Stimulated activated CD4-positive, alpha-beta T cell treated with anti-CD3 and anti-CD28 coated beads, Interleukin-4, amount 100 ng/mL, for 1 hour (primary cell): Measurements from ENCODE around the gene PRSS2.
"Not testable (repeated sequence)": the region's sequence is repeated elsewhere in the genome, so short reads cannot be mapped to it uniquely, and the experiment has no call there.

ENCODE experiments used
- DNase-seq: peaks from one replicate; pipeline ENCODE4 v3.0.0-alpha.2; 2020

PRSS2 gene

DNA sequence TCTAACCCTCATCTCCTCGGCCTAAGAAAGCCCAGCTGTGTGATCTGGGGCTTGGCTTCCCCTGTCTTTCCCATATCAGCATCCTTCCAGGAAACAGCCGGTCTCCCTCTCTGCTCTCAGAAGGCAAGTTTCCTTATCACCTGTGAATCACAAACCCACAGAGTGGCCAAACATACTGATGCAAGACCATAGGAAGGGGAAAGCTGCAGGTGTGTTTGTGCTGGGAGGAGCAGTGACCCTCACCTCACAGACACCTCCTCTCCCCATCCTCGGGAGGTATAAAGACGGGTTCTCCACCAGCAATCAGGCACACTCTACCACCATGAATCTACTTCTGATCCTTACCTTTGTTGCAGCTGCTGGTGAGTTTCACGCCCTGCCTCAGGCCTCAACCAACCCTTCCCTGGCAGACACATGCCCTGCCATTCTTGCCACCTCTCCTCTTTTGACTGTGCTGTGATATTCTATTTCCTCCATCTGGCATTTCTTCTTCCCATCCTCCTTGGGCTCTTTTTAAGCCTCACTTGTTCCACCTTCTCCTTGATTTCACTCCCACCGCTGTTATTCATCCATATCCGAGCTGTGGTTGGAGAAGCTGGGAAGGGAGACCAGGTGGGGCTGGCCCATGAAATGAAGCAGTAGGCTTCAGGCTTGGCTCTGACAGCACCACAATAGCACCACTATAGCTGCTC, at the start of gene PRSS2:
Gene PRSS2, plus strand, starts transcription at position 310 of the 692 bp plus-strand sequence. Its CDS starts 13 bp downstream, at position 323.
- no peak for DNase-seq

- no peak for DNase-seq
These were observed 49.8 kb upstream of the PRSS2 start for GRCh38 chr7:142720986-142721385.

GRCh38 chr7:142722248-142722794, 48.4 kb upstream of the PRSS2 start:
- no peak for DNase-seq

DNA sequence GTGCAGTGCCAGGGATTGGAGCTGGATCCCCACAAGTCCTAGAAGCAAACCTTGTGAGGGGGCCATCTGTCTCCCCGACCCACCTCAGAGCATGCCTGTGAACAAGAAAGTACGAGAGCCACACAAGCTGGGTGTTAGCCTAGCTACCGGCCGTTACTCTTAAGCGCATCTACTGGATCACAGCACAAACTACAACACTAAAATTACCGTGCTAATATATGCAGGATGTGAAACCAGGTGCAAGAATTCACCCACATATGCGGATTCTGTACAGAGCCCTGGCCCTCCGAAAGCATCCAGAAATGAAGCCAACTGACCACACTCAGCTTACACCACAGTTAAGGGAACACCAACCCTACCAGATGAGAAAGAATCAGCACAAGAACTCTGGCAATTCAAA, 37.5 kb upstream of the PRSS2 start:
- no peak for DNase-seq

DNA sequence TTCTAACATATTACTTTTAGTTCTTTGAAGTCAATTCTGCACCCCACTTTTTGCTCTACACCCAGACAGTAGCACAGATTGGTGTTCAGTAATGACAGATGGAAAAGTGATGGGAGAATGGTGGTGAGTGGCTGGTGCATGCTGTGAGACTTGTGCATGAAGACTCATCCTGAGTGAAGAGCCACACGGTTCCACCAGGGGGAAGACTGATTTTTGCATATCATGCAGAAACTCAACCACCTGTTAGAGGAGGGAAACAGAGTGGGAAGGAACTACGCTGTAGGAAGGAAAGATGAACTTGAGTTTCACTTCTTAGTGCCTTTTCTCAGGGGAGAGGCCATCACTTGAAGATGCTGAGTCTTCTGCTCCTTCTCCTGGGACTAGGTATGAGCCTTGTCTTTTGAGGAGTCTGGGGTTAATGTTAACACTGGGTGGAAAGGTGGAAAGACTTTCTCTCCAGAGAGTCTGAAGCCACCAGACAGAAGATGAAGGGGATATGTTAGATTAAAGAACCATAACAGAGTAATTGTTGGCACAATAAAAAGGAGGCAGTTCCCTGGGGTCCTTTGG, 30.8 kb upstream of the PRSS2 start:
- DNase-seq = no peak

GRCh38 chr7:142740786-142741185, 30.0 kb upstream of the PRSS2 start:
- no peak for DNase-seq

GRCh38 chr7:142741932-142742331, 28.8 kb upstream of the PRSS2 start:
- DNase-seq = not testable (repeated sequence)

DNA sequence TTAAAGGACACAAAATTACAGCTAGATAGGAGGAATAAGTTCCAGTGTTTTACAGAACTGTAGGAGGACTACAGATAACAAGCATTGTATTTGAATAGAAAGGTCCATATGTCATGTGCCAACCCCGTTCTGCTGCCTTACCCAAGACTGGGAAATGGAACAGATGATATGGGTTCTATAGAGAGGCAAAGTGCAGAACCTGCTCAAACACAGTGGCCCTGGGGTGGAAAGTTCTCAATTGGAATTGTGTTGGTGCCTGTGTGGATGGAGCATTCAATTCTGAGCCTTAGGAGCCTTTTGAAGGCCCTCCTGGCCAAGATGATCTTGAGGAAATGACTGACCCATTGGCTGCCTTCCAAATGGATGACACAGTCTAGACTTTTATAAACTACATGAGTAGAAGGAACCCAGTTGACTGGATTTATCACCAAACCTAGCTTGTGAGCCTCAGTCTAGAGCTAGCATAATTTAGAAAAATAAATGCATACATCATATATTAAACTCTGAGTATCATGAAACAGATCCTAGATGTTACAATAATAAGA, 25.6 kb upstream of the PRSS2 start:
- DNase-seq = no peak

GRCh38 chr7:142745745-142746144, 25.0 kb upstream of the PRSS2 start:
- DNase-seq = no peak

DNA sequence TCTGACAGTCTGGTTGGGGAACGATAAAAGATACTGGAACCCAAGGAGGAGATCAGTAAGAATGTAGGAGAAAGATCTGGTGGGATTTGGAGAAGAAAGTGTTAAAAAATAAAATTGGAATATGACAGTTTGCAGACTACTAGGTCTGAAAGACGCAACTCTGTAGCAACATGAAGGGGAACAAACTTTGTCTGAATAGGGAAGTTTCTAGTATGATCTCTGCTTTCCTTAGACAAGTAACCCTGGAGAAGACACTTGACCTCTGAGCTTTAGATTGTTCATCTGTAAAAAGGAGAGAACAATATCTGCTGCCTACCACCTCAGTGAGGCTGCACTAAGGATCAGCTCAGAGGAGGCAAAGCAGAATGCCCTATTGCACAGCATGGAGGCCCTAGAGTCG, 24.5 kb upstream of the PRSS2 start:
- no peak for DNase-seq

DNA sequence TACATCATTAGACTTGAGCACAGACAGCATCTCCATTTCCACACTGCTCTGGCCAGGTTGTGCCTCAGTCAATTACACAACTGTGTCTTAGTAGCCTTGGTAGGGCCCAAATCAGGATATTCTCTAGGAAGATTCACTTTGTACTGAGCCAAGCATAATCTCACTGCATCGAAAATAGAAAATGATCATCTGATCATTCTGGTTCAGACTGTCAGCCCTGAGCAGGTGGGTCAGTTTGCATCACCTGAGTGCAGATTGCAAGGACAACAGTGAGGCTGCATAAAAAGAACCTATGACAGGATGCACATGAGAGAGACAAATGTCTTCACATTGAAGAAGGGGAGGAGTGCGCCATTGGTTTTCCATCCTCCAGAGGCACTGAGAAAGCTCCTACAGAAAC, 22.4 kb upstream of the PRSS2 start:
- DNase-seq = not testable (repeated sequence)

DNA sequence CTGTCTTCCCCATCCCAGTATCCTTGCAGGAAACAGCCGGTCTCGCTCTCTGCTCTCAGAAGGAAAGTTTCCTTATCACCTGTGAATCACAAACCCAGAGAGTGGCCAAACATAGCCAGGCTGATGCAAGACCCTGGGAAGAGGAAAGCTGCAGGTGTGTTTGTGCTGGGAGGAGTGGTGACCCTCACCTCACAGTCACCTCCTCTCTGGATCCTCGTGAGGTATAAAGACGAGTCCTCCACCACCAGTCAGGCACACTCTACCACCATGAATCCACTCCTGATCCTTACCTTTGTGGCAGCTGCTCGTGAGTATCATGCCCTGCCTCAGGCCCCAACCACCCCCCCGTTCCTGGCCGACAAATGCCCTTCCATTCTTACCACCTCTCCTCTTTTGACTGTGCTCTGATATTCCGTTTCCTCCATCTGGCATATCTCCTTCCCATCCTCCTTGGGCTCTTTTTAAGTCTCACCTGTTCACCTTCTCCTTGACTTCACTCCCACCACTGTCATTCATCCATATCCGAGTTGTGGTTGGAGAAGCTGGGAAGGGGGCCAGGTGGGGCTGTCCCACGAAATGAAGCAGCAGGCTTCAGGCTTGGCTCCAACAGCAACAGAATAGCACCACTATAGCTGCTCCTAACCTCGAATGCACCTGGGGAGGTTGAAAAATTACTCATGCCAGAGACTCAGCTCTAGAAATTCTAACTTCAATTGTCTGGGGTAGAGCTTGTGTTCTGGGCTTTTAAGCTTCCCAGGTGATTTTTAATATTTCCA, 21.4 kb upstream of the PRSS2 start, which contains the start of gene PRSS1:
Gene PRSS1, plus strand, starts transcription at position 255 of the 776 bp plus-strand sequence. Its CDS starts 13 bp downstream, at position 268.
- DNase-seq = no peak

DNA sequence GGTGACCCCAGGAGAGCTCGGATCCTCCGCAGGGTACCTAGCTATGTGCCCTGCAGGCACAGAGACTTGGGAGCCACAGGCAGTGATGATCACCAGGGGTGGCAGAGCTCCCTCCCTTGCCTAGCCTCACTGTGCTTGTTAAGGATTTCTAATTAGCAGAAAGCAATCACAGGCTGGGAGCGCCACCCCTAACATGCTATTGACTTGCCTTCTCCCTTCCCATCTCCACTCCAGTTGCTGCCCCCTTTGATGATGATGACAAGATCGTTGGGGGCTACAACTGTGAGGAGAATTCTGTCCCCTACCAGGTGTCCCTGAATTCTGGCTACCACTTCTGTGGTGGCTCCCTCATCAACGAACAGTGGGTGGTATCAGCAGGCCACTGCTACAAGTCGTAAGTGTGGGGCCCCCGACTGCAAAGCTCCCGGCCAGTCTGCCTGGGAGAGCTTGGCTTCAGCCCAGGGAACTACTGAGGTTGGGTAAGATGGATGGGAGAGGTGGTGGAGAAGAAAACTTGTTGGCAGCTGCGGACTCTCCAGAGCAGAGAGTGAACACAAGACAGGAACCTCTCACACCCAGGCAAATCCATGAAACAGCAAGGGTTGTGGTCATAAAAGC, 20.3 kb upstream of the PRSS2 start:
- DNase-seq = no peak

DNA sequence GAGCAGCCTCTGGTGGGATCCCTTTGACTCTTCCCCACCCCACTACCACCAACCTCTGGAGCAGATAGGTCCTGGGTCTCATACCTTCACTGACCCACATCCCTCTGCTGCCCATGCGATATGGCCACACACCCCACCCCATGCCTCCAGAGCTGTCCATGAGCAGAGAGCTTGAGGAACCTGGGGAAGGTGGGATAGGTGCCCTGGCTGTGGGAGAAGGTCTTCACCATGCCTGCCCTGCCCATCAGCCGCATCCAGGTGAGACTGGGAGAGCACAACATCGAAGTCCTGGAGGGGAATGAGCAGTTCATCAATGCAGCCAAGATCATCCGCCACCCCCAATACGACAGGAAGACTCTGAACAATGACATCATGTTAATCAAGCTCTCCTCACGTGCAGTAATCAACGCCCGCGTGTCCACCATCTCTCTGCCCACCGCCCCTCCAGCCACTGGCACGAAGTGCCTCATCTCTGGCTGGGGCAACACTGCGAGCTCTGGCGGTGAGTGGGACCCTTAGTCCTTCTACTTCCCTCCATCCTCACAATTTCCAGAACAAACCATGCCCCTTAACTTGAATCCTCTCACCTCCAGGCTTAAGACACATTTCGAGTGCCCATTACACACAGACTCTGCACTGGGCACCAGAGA, 19.1 kb upstream of the PRSS2 start:
- DNase-seq = not testable (repeated sequence)

DNA sequence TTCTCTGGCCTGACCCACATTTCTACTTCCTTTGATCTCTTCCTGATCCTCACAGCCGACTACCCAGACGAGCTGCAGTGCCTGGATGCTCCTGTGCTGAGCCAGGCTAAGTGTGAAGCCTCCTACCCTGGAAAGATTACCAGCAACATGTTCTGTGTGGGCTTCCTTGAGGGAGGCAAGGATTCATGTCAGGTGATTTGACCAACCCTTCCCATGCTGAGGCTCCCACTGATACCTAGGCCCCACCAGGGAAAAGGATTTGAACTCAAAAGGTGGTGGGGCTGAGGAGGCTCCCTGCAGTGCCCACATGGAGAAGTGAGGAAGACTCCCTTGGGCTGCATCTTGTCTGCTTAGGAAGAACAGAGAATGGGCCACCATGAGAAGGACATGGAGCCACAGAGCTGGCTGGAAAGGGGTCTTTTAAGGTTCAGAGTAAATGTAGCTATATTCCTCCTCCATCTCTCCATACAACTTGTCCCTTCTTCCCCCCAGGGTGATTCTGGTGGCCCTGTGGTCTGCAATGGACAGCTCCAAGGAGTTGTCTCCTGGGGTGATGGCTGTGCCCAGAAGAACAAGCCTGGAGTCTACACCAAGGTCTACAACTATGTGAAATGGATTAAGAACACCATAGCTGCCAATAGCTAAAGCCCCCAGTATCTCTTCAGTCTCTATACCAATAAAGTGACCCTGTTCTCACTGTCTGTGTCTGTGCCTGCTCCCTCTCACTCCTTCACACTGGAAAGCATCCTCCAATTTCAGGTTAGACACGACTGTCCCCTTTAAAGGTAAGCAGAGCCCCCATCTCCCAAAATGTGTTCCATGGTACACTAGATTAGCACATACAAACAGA, 18.2 kb upstream of the PRSS2 start:
- DNase-seq = no peak

GRCh38 chr7:142753366-142753765, 17.4 kb upstream of the PRSS2 start:
- no peak for DNase-seq

GRCh38 chr7:142753925-142754491, 16.8 kb upstream of the PRSS2 start:
- DNase-seq = not testable (repeated sequence)

DNA sequence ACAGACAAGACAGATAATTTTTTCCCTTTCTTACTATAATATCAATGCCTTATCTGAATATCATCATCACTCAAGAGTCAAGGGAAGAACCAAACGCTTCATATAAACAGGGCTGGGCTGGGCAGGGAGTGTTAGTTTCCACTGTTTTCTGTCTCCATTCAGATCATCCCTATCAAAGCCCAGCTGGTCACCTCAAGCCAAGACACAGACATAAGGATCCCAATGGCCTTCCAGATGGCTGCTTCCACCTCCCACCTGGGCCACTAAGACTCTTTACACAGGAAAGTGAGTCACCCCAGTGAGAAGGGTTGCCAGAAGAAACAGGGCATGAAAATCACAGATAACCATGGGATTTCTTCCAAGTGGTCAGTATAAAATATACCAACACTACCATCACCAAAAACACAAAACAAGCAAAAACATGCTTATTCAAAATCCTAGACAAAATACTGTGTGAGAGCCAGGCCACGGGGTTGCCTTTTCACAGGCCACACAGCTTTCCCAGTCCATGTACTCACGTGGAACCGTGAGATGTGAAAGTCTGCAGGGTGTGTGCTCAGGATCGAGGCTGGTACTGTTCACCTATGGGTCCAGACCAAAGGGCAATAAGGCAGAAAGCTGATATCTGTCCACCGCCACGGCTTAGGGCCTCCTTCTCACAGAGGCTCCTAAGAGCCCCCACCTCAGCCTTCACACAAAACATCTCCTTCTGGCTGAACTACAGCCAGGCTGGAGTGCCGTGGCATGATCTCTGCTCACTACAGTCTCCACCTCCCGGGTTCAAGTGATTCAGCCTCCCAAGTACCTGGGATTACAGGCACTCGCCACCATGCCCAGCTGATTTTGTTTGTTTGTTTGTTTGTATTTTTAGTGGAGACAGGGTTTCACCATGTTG, 15.8 kb upstream of the PRSS2 start:
- DNase-seq = no peak

DNA sequence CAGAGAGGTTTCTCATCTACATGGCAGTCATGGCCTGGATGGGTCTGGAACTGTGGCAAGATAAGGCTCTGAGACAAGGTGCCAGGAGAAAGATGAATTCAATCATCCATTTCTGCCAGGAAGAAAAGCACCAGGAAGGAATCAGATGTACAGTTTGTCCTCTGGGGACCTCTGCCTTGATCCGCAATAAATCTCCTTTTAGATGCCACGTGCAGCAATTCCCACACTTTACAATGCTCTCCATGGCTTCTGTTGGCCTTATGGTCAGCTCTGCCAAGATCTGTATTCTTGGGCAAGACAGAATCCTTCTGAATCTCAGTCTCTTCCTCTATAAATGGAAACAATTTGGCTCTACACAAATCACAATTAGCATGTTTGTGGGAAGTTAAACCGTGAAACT, 12.5 kb upstream of the PRSS2 start:
- DNase-seq = not testable (repeated sequence)

DNA sequence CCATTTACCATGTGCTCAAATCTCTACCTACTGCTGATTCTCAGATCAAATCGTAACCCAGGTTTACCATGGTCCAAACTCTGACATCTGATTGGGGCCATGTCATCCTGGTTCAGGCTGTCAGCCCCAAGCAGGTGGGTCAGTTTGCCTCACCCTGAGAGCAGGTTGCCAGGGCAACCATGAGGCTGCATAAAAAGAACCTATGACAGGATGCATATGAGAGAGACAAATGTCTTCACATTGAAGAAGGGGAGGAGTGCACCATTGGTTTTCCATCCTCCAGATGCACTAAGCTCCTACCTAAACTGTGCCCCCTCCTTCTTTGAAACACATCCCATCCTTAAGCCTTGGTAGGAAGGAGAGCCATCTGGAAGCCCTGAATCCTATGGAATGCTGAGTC, 11.3 kb upstream of the PRSS2 start:
- DNase-seq = no peak
